ENCODE data around the gene WNT11.
A peak's percentile ranks its signal among the peaks of the same experiment; 100 is the strongest.

Gene WNT11

DNA sequence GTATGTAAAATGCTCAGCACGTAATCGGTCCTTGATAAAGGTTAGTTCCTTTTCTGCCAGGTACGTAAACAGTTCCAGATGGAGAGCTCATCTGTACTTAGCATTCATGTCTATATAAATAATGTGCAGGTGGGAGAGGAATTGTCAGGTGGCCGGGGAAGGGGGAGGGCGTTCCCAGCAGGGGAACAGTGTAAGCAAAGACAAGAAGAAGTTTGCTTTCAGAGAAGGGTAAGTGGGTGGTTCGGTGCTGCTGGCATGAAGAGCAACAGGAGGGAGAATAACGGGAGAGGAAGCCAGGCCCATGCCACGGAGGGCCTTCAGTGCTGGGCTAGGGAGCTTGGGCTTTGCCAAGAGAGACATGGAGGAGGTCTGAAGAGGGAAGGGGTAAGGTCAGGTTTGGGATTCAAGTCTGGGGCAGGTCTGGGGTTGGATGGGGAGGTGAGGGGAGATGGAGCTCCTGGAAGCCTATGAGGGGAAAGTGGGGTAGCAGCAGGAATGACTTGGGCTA, 11.4 kb upstream of the WNT11 start:
- peak; percentile 91 for DNase-seq

DNA sequence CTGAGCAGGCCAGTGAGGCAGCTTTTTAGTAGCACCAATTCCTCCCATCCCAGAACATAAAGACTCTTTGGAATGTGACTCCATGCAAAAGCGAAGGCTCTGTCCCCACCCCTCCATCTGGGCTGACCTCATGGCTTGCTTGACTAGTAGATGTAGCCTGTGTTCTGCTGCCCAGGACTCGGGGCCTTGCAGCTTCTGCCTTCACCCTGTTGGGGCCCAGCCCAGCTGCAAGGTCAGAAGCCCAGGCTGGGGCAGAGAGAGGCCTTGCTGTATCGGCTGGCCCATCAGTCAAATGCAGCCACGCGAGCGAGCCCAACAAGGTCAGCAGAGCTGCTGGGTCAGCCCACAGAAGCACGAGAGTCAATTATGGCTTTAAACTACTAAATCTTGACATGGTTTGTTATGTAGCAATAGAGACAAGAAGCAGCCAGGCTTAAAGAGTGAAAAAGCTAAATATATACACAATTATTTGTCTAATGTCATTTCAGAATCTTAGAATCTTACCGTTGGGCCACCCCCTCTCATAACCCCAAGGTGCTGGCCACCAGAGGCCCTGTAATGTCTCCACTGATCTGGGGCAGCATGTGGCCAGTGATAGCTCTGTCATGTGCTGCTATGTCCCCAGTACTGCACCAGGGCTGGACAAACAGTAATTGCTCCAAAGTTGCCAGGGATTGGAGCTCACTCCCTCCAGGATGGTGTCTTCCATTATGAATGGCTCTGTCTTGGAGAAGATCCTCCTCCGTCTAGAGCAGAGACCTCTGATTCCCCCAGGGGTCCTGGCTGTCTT, 10.4 kb upstream of the WNT11 start:
- no peak for DNase-seq

DNA sequence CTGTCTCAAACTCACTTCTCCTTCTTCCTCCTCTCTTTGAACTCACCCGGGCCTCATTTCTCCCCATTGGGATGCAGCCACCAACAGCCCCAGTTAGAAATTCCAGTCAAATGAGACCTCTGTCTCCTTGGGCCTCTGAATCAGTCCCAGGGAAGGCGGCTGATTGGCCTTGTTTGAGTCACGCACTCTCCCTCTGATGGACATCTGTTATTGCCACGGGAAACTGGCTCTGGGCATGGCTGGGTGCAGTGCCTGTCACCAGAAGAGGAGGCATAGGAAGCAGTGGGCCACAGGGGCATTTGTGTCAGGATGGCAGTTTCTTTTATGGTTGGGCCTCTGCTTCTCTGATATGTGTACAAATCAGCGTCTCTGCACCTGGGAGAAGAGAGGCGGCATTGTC, 9.6 kb upstream of the WNT11 start:
- DNase-seq: no peak

- no peak for DNase-seq
Measured at GRCh38 chr11:76214968-76215548, 8.8 kb upstream of the WNT11 start.

- no peak for DNase-seq
Measured at GRCh38 chr11:76214186-76214585, 7.9 kb upstream of the WNT11 start.

GRCh38 chr11:76212086-76213035, 6.1 kb upstream of the WNT11 start:
- no peak for DNase-seq

GRCh38 chr11:76210931-76211851, 4.9 kb upstream of the WNT11 start:
- no peak for DNase-seq

GRCh38 chr11:76209973-76210930, 4.0 kb upstream of the WNT11 start:
- DNase-seq: peak; percentile 63

GRCh38 chr11:76209375-76209972, 3.2 kb upstream of the WNT11 start:
- DNase-seq: peak; percentile 48

DNA sequence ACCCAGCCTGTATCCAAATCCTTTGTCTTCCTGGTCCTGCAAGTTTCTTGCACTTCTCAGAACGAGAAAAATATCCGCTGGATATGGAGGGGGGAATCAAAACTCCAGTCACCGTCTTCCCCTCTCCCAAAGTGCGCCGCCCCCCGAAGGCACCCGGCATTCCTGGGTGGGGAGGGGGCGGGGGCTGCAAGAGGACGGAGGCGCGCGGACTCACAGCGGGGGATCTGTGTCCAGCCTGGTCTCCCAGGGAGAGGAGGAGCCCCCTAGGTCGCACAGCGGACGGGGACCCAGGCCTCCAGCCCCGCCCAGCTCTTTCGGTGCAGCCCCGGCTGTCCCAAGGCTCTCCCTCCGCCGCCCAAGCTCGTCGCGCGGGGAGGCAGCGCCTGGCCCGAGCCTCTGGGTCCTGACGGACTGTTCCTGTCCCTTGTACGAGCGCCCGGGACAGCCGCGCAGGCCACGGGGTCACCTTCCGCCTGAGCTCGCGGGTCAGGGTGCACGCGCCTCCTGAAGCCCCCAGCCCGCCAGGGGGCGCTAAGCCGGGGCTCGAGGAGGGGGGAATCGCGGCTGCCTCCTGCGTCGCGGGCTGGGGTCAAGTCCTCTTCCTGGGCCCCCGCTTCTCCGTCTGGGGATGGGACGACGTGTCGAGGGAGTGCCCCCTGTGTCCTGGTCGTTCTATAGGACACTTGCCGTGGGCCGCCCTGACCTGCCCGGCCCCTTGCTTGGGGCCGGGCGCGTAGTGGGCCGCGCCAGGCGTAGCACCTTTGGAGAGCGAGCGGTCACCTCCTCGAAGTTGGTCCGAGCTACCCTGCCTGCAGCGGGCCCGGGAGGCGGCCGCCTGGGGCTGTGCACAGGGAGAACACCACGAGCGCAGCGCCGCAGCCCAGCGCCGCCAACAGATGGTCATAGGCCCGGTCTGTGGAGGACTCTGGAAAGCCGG, 2.4 kb upstream of the WNT11 start:
- peak; percentile 82 for DNase-seq

DNA sequence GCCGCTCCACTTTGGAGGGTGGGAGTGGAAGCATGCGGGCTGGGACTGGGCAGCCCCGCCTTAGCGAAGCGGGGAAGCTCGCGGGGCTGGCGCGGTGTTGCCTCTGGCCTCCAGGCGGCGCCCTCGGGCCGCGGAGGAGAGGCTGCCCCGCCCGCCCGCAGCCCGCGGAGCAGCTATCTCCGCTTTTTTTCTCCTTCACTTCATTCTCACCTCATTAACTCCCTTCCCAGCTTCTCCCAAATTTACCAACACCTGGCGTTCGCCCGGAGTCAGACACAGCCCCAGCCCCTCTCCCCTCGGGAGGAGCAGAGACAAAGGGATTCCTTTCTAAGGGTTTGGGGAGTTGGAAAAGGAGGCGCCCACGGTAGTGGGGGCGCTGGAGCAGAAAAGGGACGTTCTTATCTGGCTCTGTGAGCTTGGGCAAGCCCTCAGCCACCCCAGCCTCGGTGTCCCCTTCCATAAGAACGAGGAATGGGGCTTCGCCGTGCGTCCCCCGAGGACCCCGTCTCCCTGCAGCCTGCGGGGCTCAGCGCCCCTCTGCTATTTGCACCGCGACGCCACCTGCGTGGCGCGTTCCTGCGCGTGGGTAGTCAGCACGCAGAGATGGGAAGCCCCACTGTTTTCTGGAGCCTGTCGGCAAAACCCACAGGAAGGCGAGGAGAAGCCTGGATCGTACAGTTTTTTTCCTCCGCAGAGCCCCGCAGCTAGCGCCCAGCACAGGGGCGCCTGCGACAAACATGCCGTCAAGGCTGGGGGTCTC, 1.5 kb upstream of the WNT11 start:
- DNase-seq: peak; percentile 82

DNA sequence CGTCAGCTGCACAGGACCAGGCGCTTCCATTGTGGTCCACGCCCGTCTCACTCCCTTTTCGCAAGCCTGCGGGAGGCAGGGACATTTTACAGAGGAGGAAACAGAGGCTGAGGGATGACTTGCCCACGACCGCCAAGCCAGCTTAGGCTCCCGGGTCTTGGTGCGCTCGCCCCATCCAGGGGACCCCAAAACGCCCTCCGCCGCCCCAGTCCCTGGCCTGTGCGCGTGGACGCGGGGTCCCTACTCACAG, 300 bp downstream of the WNT11 start:
- DNase-seq: no peak

DNA sequence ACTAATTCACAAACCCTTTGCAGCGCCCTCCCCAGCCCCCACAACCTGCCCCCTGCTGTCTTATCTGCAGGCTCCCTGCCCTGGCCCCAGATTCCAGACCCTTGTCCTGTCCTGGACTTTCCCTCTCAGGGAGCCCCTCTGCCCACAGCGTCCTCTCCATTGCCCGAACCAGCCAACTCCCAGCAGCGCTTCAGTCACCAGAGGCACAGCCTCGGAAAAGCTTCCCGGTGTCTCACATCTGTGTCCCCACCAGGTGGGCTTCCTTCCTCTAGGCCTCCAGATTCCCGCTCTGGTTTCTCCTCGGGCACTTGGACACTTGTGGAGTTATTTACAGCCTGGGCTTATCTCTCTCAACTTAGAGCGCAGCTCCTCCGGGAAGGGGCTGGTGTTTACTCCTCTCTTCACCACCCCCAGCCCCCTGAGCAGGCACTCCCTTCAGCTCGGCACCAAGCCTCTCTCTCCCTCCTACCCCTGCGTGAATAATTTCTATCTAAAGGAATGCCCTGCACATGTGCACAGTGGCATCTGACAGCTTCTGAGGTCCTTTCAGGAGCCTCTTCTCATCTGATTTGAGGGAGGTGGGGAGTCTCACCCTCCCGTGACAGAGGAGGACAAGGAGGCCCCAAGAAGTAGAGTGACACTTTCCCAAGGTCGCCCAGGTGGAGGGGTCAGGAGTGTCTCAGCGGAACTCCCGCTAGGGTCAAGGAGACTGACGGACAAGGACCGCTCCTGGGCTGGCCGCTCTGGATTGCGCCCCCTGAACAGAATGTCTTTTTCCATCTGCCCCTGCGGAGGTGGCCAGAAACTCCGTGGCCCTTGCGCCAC, 838 bp downstream of the WNT11 start:
- no peak for DNase-seq

DNA sequence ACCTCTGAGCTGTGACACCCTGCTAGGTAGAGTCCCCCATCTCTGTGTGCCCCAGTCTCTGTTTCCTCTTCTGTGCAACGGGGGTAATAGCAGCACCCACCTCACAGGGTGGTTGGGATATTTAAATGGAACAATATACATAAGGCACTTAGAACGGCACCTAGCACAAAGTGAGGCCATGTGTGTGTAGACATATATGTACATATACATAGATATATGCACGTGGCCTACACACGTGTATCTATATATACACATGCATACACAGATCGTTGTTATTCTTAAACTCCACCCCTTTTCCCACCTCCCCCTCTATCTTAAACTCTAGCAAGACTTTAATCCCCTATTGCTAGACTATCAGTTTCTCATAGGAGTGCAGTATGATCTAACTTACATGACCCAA, 2.4 kb downstream of the WNT11 start:
- no peak for DNase-seq

GRCh38 chr11:76203131-76203925, 3.0 kb downstream of the WNT11 start:
- DNase-seq: no peak

GRCh38 chr11:76201672-76202412, 4.5 kb downstream of the WNT11 start:
- DNase-seq: no peak

Data from NCI-H345 (cell line).